ENCODE measurements around the gene PARN. TPM values are rescaled to one million over a fixed set of nuclear protein-coding genes. Genes with fewer than 3 reads are reported as not detected.

The PARN gene
- total RNA-seq, 1 experiment from 2014 or later = 41.6 TPM

- peak; percentile 87 for DNase-seq (ENCODE audit: low read depth)
Observed at GRCh38 chr16:14529010-14529669, 100.9 kb downstream of the PARN start.

GRCh38 chr16:14528306-14528705 lies 101.8 kb downstream of the PARN start:
- DNase-seq (ENCODE audit: low read depth) = no peak

- peak; percentile 67 for DNase-seq (ENCODE audit: low read depth)
Observed at GRCh38 chr16:14527411-14528044, 102.5 kb downstream of the PARN start.

- no peak for DNase-seq (ENCODE audit: low read depth)
Observed at GRCh38 chr16:14525596-14525995, 104.5 kb downstream of the PARN start.

- no peak for DNase-seq (ENCODE audit: low read depth)
Observed at GRCh38 chr16:14524979-14525378, 105.1 kb downstream of the PARN start.

GRCh38 chr16:14523632-14524031 lies 106.4 kb downstream of the PARN start:
- DNase-seq (ENCODE audit: low read depth) = no peak

GRCh38 chr16:14522671-14523070 lies 107.4 kb downstream of the PARN start:
- DNase-seq (ENCODE audit: low read depth) = no peak

- no peak for DNase-seq (ENCODE audit: low read depth)
Observed at GRCh38 chr16:14520753-14521152, 109.3 kb downstream of the PARN start.

- DNase-seq (ENCODE audit: low read depth) = no peak
Observed at GRCh38 chr16:14514967-14515366, 115.1 kb downstream of the PARN start.

GRCh38 chr16:14513389-14514107 lies 116.5 kb downstream of the PARN start:
- DNase-seq (ENCODE audit: low read depth) = no peak

- DNase-seq (ENCODE audit: low read depth) = no peak
Observed at GRCh38 chr16:14511800-14512135, 118.3 kb downstream of the PARN start.

- peak; percentile 88 for DNase-seq (ENCODE audit: low read depth)
Observed at GRCh38 chr16:14510939-14511799, 118.9 kb downstream of the PARN start.

- DNase-seq (ENCODE audit: low read depth) = no peak
Observed at GRCh38 chr16:14510581-14510938, 119.5 kb downstream of the PARN start.

- DNase-seq (ENCODE audit: low read depth) = no peak
Observed at GRCh38 chr16:14509675-14510132, 120.4 kb downstream of the PARN start.

GRCh38 chr16:14509055-14509454 lies 121.0 kb downstream of the PARN start:
- peak; percentile 88 for DNase-seq (ENCODE audit: low read depth)

- DNase-seq (ENCODE audit: low read depth) = no peak
Observed at GRCh38 chr16:14505846-14506245, 124.2 kb downstream of the PARN start.

GRCh38 chr16:14502932-14503741 lies 126.9 kb downstream of the PARN start:
- peak; percentile 71 for DNase-seq (ENCODE audit: low read depth)

GRCh38 chr16:14502256-14502875 lies 127.7 kb downstream of the PARN start:
- DNase-seq (ENCODE audit: low read depth) = no peak

GRCh38 chr16:14501331-14502255 lies 128.5 kb downstream of the PARN start:
- peak; percentile 98 for DNase-seq (ENCODE audit: low read depth)

All from LHCN-M2 (cell line).